DMS153 treated with DMSO at 0.1 percent for 48 hours (cell line): ENCODE data around the gene ELK1.

ENCODE experiments used
- DNase-seq: peaks from one replicate; lab custom pipeline; 2025; ENCODE audit not compliant: unreplicated experiment; lab: John Stamatoyannopoulos, UW

Gene ELK1

GRCh38 chrX:47645530-47645929, 4.8 kb downstream of the ELK1 start:
- no peak for DNase-seq

GRCh38 chrX:47644557-47645091, 5.7 kb downstream of the ELK1 start:
- no peak for DNase-seq

- DNase-seq, result no peak
These were observed 6.4 kb downstream of the ELK1 start for GRCh38 chrX:47643926-47644325.

- no peak for DNase-seq
These were observed 11.5 kb downstream of the ELK1 start for GRCh38 chrX:47638816-47639215.

GRCh38 chrX:47637546-47638195, 12.7 kb downstream of the ELK1 start:
- no peak for DNase-seq

GRCh38 chrX:47634871-47635575, 15.3 kb downstream of the ELK1 start:
- no peak for DNase-seq

GRCh38 chrX:47633689-47634590, 16.4 kb downstream of the ELK1 start:
- no peak for DNase-seq

- DNase-seq, result no peak
These were observed 17.7 kb downstream of the ELK1 start for GRCh38 chrX:47632666-47633065.

- DNase-seq, result no peak
These were observed 18.7 kb downstream of the ELK1 start for GRCh38 chrX:47631676-47632075.

GRCh38 chrX:47629419-47630200, 20.8 kb downstream of the ELK1 start, which contains the start of gene CFP:
CFP (minus strand) TSS chrX:47629930; CDS start chrX:47629844, 86 bp downstream.
- no peak for DNase-seq

- DNase-seq, result no peak
These were observed 21.4 kb downstream of the ELK1 start for GRCh38 chrX:47628982-47629381.

- no peak for DNase-seq
These were observed 25.0 kb downstream of the ELK1 start for GRCh38 chrX:47625365-47625764.

GRCh38 chrX:47623540-47624027, 26.8 kb downstream of the ELK1 start:
- peak; percentile 46 for DNase-seq

- no peak for DNase-seq
These were observed 28.5 kb downstream of the ELK1 start for GRCh38 chrX:47621851-47622250.

GRCh38 chrX:47620303-47620685, 30.1 kb downstream of the ELK1 start:
- no peak for DNase-seq

- DNase-seq, result peak; percentile 61
These were observed 30.7 kb downstream of the ELK1 start, which contains the start of gene SYN1 for GRCh38 chrX:47619486-47620302. SYN1 (minus strand) TSS chrX:47619857; CDS start chrX:47619728, 129 bp downstream.

- DNase-seq, result no peak
These were observed 31.4 kb downstream of the ELK1 start for GRCh38 chrX:47618923-47619485.

- DNase-seq, result no peak
These were observed 35.7 kb downstream of the ELK1 start for GRCh38 chrX:47614618-47615017.

GRCh38 chrX:47613082-47613481, 37.3 kb downstream of the ELK1 start:
- no peak for DNase-seq
